GM23248 (cell line): ENCODE results near the gene APOL2. TPM values are rescaled to one million over a fixed set of nuclear protein-coding genes. Genes with fewer than 3 reads are reported as not detected.
A peak's percentile ranks its signal among the peaks of the same experiment; 100 is the strongest.

Experiments used
- DNase-seq: peaks from one replicate; pipeline ENCODE4 v3.0.0-alpha.2; 2015
- H2AFZ ChIP-seq: fragments of 200-600 bp; sonication (generic); 2 replicates; pipeline ENCODE4 v1.6.1; 2016; ENCODE audit warnings: antibody characterized with exemption
- H3F3A ChIP-seq: fragments of 200-600 bp; sonication (generic); 2 replicates; pipeline ENCODE4 v1.6.1; 2016; ENCODE audit warnings: mild to moderate bottlenecking, antibody characterized with exemption, mixed run types; ENCODE audit not compliant: insufficient read depth
- H3K27ac ChIP-seq: fragments of 200-600 bp; sonication (generic); 2 replicates; pipeline ENCODE4 v1.5.1; 2016; ENCODE audit warnings: mild to moderate bottlenecking
- H3K27me3 ChIP-seq: fragments of 200-600 bp; sonication (generic); replicated peaks from 2 replicates; pipeline ENCODE4 v1.6.1; 2016; ENCODE audit warnings: mild to moderate bottlenecking; ENCODE audit not compliant: insufficient read depth
- H3K36me3 ChIP-seq: fragments of 200-600 bp; sonication (generic); 2 replicates; pipeline ENCODE4 v1.6.1; 2016; ENCODE audit warnings: low read depth, mild to moderate bottlenecking
- H3K4me1 ChIP-seq: fragments of 200-600 bp; sonication (generic); 2 replicates; pipeline ENCODE4 v1.6.1; 2016; ENCODE audit warnings: mild to moderate bottlenecking; ENCODE audit not compliant: insufficient read depth
- H3K4me2 ChIP-seq: fragments of 200-600 bp; sonication (generic); one replicate; pipeline ENCODE4 v1.6.1; 2016; ENCODE audit warnings: mild to moderate bottlenecking; ENCODE audit not compliant: unreplicated experiment
- H3K4me3 ChIP-seq: fragments of 200-600 bp; sonication (generic); 2 replicates; pipeline ENCODE4 v1.5.1; 2016; ENCODE audit warnings: mild to moderate bottlenecking
- H3K79me2 ChIP-seq: fragments of 200-600 bp; sonication (generic); 2 replicates; pipeline ENCODE4 v1.6.1; 2016; ENCODE audit warnings: mild to moderate bottlenecking; ENCODE audit not compliant: insufficient read depth
- H3K9ac ChIP-seq: fragments of 200-600 bp; sonication (generic); 2 replicates; pipeline ENCODE4 v1.6.1; 2016; ENCODE audit warnings: mild to moderate bottlenecking
- H3K9me2 ChIP-seq: fragments of 200-600 bp; sonication (generic); 2 replicates; pipeline ENCODE4 v1.6.1; 2016; ENCODE audit warnings: mixed run types, mild to moderate bottlenecking, moderate library complexity; ENCODE audit not compliant: insufficient read depth
- H3K9me3 ChIP-seq: fragments of 200-600 bp; sonication (generic); one replicate; pipeline ENCODE4 v1.6.1; 2017; ENCODE audit warnings: low read depth
- H4K20me1 ChIP-seq: fragments of 200-600 bp; sonication (generic); 2 replicates; pipeline ENCODE4 v1.6.0; 2016; ENCODE audit not compliant: insufficient read depth
- EZH2 ChIP-seq: fragments of 200-600 bp; sonication (generic); IDR thresholded peaks from 2 replicates; pipeline ENCODE4 v1.6.1; 2018; ENCODE audit warnings: antibody characterized with exemption, mild to moderate bottlenecking; ENCODE audit not compliant: insufficient read depth, poor library complexity, severe bottlenecking
- EZH2phosphoT487 ChIP-seq: fragments of 200-600 bp; sonication (generic); IDR thresholded peaks from 2 replicates; pipeline ENCODE4 v1.6.1; 2018; ENCODE audit warnings: antibody characterized with exemption, moderate library complexity, mild to moderate bottlenecking, low read depth; ENCODE audit not compliant: insufficient read depth
- WGBS, 2 experiments: methylation state at CpG; one replicate each; pipeline ENCODE4 v1.1.6; 2015 to 2017; ENCODE audit warnings: low lambda C conversion rate in 2 of 2, low coverage in 1 of 2; ENCODE audit errors: missing lambda C conversion rate in 2 of 2; 5-methylcytosine and 5-hydroxymethylcytosine counted together
- in situ Hi-C: fragments of 300-500 bp; cut with MboI; formaldehyde crosslinking; loops from 2 replicates; pipeline ENCODE4 v1.15.0; 2020
- polyA plus RNA-seq: library from polyadenylated mRNA; unstranded; fragments of >200 nt; fragmentation: Nextera tagmentation; extraction: Ambion mirVana; gene quantifications from 2 replicates; pipeline ENCODE4 v1.2.1, GENCODE V29; 2016
- total RNA-seq: library from RNA; depleted of rRNA; stranded (reverse); fragments of >200 nt; shearing (Covaris generic); gene quantifications from 2 replicates; pipeline ENCODE4 v1.2.3, GENCODE V29; 2014

The APOL2 gene
- total and polyA plus RNA-seq, 2 experiments from 2014 or later: 28.4 to 37.7 TPM

GRCh38 chr22:36237462-36238372 is 1.6 kb downstream of the APOL2 start:
- H4K20me1 ChIP-seq: no peaks in the 10 kb centered on the region
- peak overlapping the region; percentile 100 for H3K4me2 ChIP-seq
- peak; percentile 52 for DNase-seq
- peak overlapping the region; percentile 92 for H3K9ac ChIP-seq
- peaks cover 17% of the 10 kb centered on the region; the same call in 1 of the 2 replicates for H3F3A ChIP-seq
- H3K36me3 ChIP-seq: no peaks in the 10 kb centered on the region
- H3K9me3 ChIP-seq: no peaks in the 10 kb centered on the region
- H3K79me2 ChIP-seq: peaks cover 54% of the 10 kb centered on the region
- H2AFZ ChIP-seq: no peak overlapping the region
- H3K27ac ChIP-seq: peak overlapping the region; percentile 89
- in situ Hi-C loops: no loop called here
- H3K4me3 ChIP-seq: peak overlapping the region; percentile 81
- H3K4me1 ChIP-seq: peaks cover 18% of the 10 kb centered on the region
- 46 to 49% methylated on average over 12 of the region's 12 CpGs for WGBS, 2 experiments
- no peaks in the 10 kb centered on the region for H3K9me2 ChIP-seq
- TF ChIP-seq EZH2phosphoT487 (no peak), EZH2 (no peak)
- no peaks in the 10 kb centered on the region for H3K27me3 ChIP-seq

GRCh38 chr22:36236388-36237319 is 2.7 kb downstream of the APOL2 start:
- Histone ChIP-seq H3K4me1 (peaks cover 18% of the 10 kb centered on the region), H3K9me2 (no peaks in the 10 kb centered on the region), H3K27me3 (no peaks in the 10 kb centered on the region), H3K79me2 (peaks cover 54% of the 10 kb centered on the region), H4K20me1 (no peaks in the 10 kb centered on the region), H3K9me3 (no peaks in the 10 kb centered on the region), H3K36me3 (peaks cover 4% of the 10 kb centered on the region; the same call in 1 of the 2 replicates), H3K4me3 (peak overlapping the region; percentile 81; the same call in 1 of the 2 replicates), H3K9ac (peak overlapping the region; percentile 92; the same call in 1 of the 2 replicates), H3F3A (peaks cover 17% of the 10 kb centered on the region; the same call in 1 of the 2 replicates), H3K4me2 (peak overlapping the region; percentile 100), H3K27ac (no peak overlapping the region), H2AFZ (no peak overlapping the region)
- 85 to 92% methylated on average over 14 of the region's 14 CpGs for WGBS, 2 experiments
- in situ Hi-C loops: no loop called here
- DNase-seq: no peak
- TF ChIP-seq EZH2 (no peak), EZH2phosphoT487 (no peak)

GRCh38 chr22:36235585-36235984 is 3.7 kb downstream of the APOL2 start:
- TF ChIP-seq EZH2phosphoT487: no peak
- TF ChIP-seq EZH2: no peak
- no peaks in the 10 kb centered on the region for H3K27me3 ChIP-seq
- peaks cover 54% of the 10 kb centered on the region for H3K79me2 ChIP-seq
- in situ Hi-C loops: no loop called here
- no peak overlapping the region for H2AFZ ChIP-seq
- H3K4me1 ChIP-seq: peaks cover 18% of the 10 kb centered on the region
- H3K9me3 ChIP-seq: no peaks in the 10 kb centered on the region
- peaks cover 13% of the 10 kb centered on the region; the same call in 1 of the 2 replicates for H3K36me3 ChIP-seq
- H3K27ac ChIP-seq: no peak overlapping the region
- no peak for DNase-seq
- WGBS, 2 experiments: 90 to 92% methylated on average over 3 of the region's 3 CpGs
- no peak overlapping the region for H3K9ac ChIP-seq
- H3K4me2 ChIP-seq: no peak overlapping the region
- H3F3A ChIP-seq: peaks cover 16% of the 10 kb centered on the region; the same call in 1 of the 2 replicates
- H3K9me2 ChIP-seq: no peaks in the 10 kb centered on the region
- H4K20me1 ChIP-seq: no peaks in the 10 kb centered on the region
- H3K4me3 ChIP-seq: 0 out of 2 replicates have a peak overlapping the region, but pooled peaks have one; percentile 1

- Histone ChIP-seq H3K4me2 (no peak overlapping the region), H3K27ac (no peak overlapping the region), H3K4me3 (no peak overlapping the region), H4K20me1 (no peaks in the 10 kb centered on the region), H3K9me2 (no peaks in the 10 kb centered on the region), H3K4me1 (peaks cover 12% of the 10 kb centered on the region), H3K79me2 (peaks cover 54% of the 10 kb centered on the region), H2AFZ (no peak overlapping the region), H3K9ac (no peak overlapping the region), H3K9me3 (no peaks in the 10 kb centered on the region), H3K27me3 (no peaks in the 10 kb centered on the region), H3K36me3 (peaks cover 13% of the 10 kb centered on the region; the same call in 1 of the 2 replicates), H3F3A (peaks cover 11% of the 10 kb centered on the region; the same call in 1 of the 2 replicates)
- TF ChIP-seq EZH2phosphoT487 (no peak), EZH2 (no peak)
- in situ Hi-C loops: no loop called here
- WGBS, 2 experiments: 22 to 39% methylated on average over 2 of the region's 2 CpGs
- DNase-seq: no peak
These were observed 4.4 kb downstream of the APOL2 start for GRCh38 chr22:36234919-36235318.
